ENCODE data around the gene SMG7.

The SMG7 gene

GRCh38 chr1:183551924-183552323 is 79.6 kb downstream of the SMG7 start:
- H3K4me3 Mint-ChIP-seq, result no peak overlapping the region
- no peak overlapping the region for H3K27ac Mint-ChIP-seq
- H3K27me3 Mint-ChIP-seq (ENCODE audit: low read depth), result no peaks in the 10 kb centered on the region
- H3K36me3 Mint-ChIP-seq (ENCODE audit: low read depth), result peaks cover 49% of the 10 kb centered on the region
- no peaks in the 10 kb centered on the region for H3K9me3 Mint-ChIP-seq
- H3K4me1 Mint-ChIP-seq (ENCODE audit: low read depth), result peaks cover 7% of the 10 kb centered on the region

DNA sequence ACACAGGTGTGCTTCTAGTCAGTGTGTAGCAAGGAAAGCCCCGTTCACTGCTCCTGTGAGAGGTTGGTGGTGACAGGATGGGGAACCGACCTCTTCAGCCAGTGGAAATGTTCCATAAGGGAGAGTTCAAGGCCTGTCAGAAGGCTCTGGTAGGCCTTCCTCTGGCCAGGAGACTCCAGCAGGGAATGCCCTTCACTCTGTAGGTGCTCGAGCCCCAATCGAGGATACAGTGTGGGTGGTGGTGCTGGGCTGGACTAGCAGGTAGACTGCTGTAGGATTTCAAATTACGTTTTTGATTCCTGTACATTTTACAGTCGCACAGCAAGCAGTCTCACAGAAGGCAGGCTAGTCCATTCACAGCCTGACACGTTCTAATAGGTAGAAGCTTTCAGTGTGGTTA is 80.1 kb downstream of the SMG7 start:
- H3K4me3 Mint-ChIP-seq, result no peak overlapping the region
- H3K27me3 Mint-ChIP-seq (ENCODE audit: low read depth), result no peaks in the 10 kb centered on the region
- no peaks in the 10 kb centered on the region for H3K9me3 Mint-ChIP-seq
- H3K36me3 Mint-ChIP-seq (ENCODE audit: low read depth), result peaks cover 44% of the 10 kb centered on the region
- peaks cover 5% of the 10 kb centered on the region for H3K4me1 Mint-ChIP-seq (ENCODE audit: low read depth)
- H3K27ac Mint-ChIP-seq, result no peak overlapping the region

GRCh38 chr1:183552891-183553290 is 80.6 kb downstream of the SMG7 start:
- H3K4me1 Mint-ChIP-seq (ENCODE audit: low read depth), result peaks cover 7% of the 10 kb centered on the region
- no peaks in the 10 kb centered on the region for H3K27me3 Mint-ChIP-seq (ENCODE audit: low read depth)
- H3K4me3 Mint-ChIP-seq, result no peak overlapping the region
- no peaks in the 10 kb centered on the region for H3K9me3 Mint-ChIP-seq
- no peak overlapping the region for H3K27ac Mint-ChIP-seq
- peaks cover 41% of the 10 kb centered on the region for H3K36me3 Mint-ChIP-seq (ENCODE audit: low read depth)

GRCh38 chr1:183553331-183553730 is 81.0 kb downstream of the SMG7 start:
- Mint-ChIP-seq H3K9me3 (no peaks in the 10 kb centered on the region), H3K27me3 (ENCODE audit: low read depth) (no peaks in the 10 kb centered on the region), H3K4me1 (ENCODE audit: low read depth) (peaks cover 7% of the 10 kb centered on the region), H3K27ac (no peak overlapping the region), H3K36me3 (ENCODE audit: low read depth) (peaks cover 41% of the 10 kb centered on the region), H3K4me3 (no peak overlapping the region)

GRCh38 chr1:183553764-183554163 is 81.5 kb downstream of the SMG7 start:
- peaks cover 44% of the 10 kb centered on the region for H3K36me3 Mint-ChIP-seq (ENCODE audit: low read depth)
- H3K4me1 Mint-ChIP-seq (ENCODE audit: low read depth), result peaks cover 7% of the 10 kb centered on the region
- no peaks in the 10 kb centered on the region for H3K27me3 Mint-ChIP-seq (ENCODE audit: low read depth)
- H3K27ac Mint-ChIP-seq, result no peak overlapping the region
- H3K4me3 Mint-ChIP-seq, result no peak overlapping the region
- no peaks in the 10 kb centered on the region for H3K9me3 Mint-ChIP-seq

DNA sequence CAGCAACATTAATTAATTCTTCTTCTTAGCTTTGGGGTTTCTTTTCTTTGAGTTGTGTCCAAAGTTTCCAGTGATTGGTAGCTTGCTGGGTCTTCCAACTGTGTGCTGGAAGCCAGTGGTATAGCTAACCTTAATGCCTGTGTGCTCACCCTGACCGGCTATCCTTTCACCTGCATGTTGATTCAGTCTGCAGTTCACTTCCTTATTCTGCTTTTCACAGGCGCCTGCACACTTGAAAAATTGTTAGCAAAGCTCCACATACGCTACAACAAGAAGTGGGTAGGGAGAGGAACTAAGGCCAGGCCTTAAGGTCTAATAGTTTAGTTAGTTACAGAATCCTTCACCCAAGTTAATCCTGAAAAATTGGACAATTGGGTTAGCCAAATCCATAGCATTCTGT is 82.3 kb downstream of the SMG7 start:
- Mint-ChIP-seq H3K9me3 (no peaks in the 10 kb centered on the region), H3K27me3 (ENCODE audit: low read depth) (no peaks in the 10 kb centered on the region), H3K4me3 (no peak overlapping the region), H3K4me1 (ENCODE audit: low read depth) (peaks cover 7% of the 10 kb centered on the region), H3K27ac (no peak overlapping the region), H3K36me3 (ENCODE audit: low read depth) (peaks cover 48% of the 10 kb centered on the region)

GRCh38 chr1:183559061-183559460 is 86.8 kb downstream of the SMG7 start:
- H3K4me3 Mint-ChIP-seq, result no peak overlapping the region
- no peak overlapping the region for H3K27ac Mint-ChIP-seq
- peaks cover 5% of the 10 kb centered on the region for H3K4me1 Mint-ChIP-seq (ENCODE audit: low read depth)
- H3K36me3 Mint-ChIP-seq (ENCODE audit: low read depth), result peaks cover 27% of the 10 kb centered on the region
- H3K27me3 Mint-ChIP-seq (ENCODE audit: low read depth), result no peaks in the 10 kb centered on the region
- no peaks in the 10 kb centered on the region for H3K9me3 Mint-ChIP-seq

- peaks cover 9% of the 10 kb centered on the region for H3K4me1 Mint-ChIP-seq (ENCODE audit: low read depth)
- H3K36me3 Mint-ChIP-seq (ENCODE audit: low read depth), result peaks cover 33% of the 10 kb centered on the region
- H3K27ac Mint-ChIP-seq, result no peak overlapping the region
- H3K9me3 Mint-ChIP-seq, result no peaks in the 10 kb centered on the region
- H3K4me3 Mint-ChIP-seq, result no peak overlapping the region
- no peaks in the 10 kb centered on the region for H3K27me3 Mint-ChIP-seq (ENCODE audit: low read depth)
Observed at GRCh38 chr1:183562701-183563100, 90.4 kb downstream of the SMG7 start.

DNA sequence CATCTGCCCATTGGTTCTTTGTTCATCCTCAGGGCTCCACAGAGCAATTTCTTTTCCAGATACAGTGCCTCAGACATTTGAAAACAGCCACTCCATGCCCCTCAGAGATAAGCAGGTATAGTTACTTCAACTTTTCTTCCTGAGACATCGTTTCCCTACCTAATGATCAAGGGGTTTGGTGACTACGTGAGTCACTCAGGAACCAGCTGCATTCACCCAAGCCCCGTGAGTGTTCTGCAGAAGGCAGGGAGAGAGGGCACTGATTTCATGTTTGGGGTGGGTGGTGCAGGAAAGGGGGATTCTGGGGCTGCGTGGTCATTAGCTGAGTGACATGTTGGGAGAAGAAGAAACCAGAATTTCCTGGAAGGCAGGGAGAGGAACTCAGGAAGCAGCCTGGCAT is 93.0 kb downstream of the SMG7 start:
- Mint-ChIP-seq H3K4me3 (no peak overlapping the region), H3K36me3 (ENCODE audit: low read depth) (peaks cover 34% of the 10 kb centered on the region), H3K9me3 (no peaks in the 10 kb centered on the region), H3K4me1 (ENCODE audit: low read depth) (peaks cover 14% of the 10 kb centered on the region), H3K27ac (peak overlapping the region; percentile 11), H3K27me3 (ENCODE audit: low read depth) (no peaks in the 10 kb centered on the region)

DNA sequence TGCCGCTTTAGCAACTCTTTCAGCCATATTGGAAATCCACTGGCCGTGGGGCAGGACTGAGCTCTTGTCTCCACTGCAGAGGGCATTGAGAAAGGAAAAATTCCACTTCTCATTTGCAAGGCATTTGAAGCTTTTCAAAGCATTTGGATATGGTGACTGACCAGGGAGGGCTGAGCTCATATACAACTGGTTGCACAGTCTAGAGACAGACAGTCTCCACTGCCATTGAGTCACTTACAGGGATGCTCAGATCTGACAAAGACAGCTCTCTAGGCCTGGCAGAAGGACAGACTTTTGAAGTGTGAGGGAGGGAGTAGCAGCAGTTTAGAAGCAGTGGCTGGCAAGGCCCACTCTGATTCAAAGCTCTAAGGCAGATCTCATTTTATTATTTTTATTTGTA is 93.7 kb downstream of the SMG7 start:
- Mint-ChIP-seq H3K9me3 (no peaks in the 10 kb centered on the region), H3K36me3 (ENCODE audit: low read depth) (peaks cover 32% of the 10 kb centered on the region), H3K27me3 (ENCODE audit: low read depth) (no peaks in the 10 kb centered on the region), H3K4me3 (no peak overlapping the region), H3K4me1 (ENCODE audit: low read depth) (peaks cover 14% of the 10 kb centered on the region), H3K27ac (no peak overlapping the region)

DNA sequence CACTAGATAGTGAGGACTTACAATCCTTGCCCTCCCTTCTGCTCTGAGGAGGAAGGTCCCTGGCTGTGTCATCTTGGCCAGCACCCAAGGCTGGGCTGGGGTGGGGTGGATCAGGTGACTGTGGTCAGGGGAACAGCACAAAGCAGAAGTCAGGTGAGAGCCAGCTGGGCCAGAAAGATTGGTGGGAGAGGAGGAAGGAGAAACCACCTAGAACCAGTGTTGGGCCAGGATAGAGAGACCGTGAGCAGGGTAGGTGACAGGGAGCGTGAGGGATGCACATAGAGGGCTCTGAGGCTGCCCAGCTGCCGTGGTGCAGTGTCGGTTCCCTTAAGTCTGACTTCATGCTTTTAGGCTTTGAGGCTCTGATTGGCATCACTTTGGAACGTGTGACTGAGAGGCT is 95.3 kb downstream of the SMG7 start:
- H3K4me3 Mint-ChIP-seq, result no peak overlapping the region
- no peak overlapping the region for H3K27ac Mint-ChIP-seq
- H3K27me3 Mint-ChIP-seq (ENCODE audit: low read depth), result no peaks in the 10 kb centered on the region
- H3K9me3 Mint-ChIP-seq, result no peaks in the 10 kb centered on the region
- peaks cover 14% of the 10 kb centered on the region for H3K4me1 Mint-ChIP-seq (ENCODE audit: low read depth)
- H3K36me3 Mint-ChIP-seq (ENCODE audit: low read depth), result peaks cover 35% of the 10 kb centered on the region

DNA sequence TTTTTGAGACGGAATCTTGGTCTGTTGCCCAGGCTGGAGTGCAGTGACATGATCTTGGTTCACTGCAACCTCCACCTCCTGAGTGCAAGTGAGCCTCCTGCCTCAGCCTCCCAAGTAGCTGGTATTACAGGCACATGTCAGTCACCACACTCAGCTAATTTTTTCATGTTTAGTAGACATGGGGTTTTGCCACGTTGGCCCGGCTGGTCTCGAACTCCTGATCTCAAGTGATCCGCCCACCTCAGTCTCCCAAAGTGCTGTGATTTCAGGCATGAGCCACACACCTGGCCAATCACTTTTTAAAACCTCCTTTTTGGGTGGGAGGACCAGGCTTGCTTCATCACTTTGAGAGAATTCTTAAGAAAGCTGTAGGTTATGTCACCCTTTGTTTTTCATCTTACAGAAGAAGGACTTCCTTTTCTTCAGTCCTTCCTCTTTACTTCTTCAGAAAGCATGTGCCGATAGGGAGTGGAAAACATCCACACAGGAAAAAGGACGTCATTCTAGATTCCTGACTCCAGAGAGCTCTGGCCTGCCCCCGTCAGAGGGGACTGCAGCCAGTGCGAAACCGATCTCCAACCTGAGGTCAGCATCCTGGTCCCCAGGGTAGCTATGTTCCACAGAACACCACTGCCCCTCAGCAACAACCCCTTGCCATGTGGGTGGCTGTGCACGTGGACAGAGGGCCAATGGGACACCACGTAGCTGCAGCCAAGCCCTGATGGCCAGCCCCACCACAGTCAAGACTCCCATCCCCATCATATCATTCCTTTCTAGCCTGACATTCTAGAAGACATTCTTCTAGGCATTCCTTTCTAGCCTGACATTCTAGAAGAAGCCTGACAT is 96.1 kb downstream of the SMG7 start:
- H3K4me1 Mint-ChIP-seq (ENCODE audit: low read depth), result peaks cover 14% of the 10 kb centered on the region
- H3K4me3 Mint-ChIP-seq, result no peak overlapping the region

GRCh38 chr1:183569141-183569540 is 96.8 kb downstream of the SMG7 start:
- Mint-ChIP-seq H3K27me3 (ENCODE audit: low read depth) (no peaks in the 10 kb centered on the region), H3K27ac (peak overlapping the region; percentile 26), H3K36me3 (ENCODE audit: low read depth) (peaks cover 38% of the 10 kb centered on the region), H3K9me3 (no peaks in the 10 kb centered on the region), H3K4me3 (no peak overlapping the region), H3K4me1 (ENCODE audit: low read depth) (peaks cover 14% of the 10 kb centered on the region)

More for the DNA sequence above, 96.1 kb downstream of the SMG7 start:
- peak overlapping the region; percentile 36 for H3K27ac Mint-ChIP-seq
- H3K9me3 Mint-ChIP-seq, result no peaks in the 10 kb centered on the region
- peaks cover 37% of the 10 kb centered on the region for H3K36me3 Mint-ChIP-seq (ENCODE audit: low read depth)
- H3K27me3 Mint-ChIP-seq (ENCODE audit: low read depth), result no peaks in the 10 kb centered on the region

GRCh38 chr1:183569801-183570200 is 97.5 kb downstream of the SMG7 start:
- Mint-ChIP-seq H3K27ac (no peak overlapping the region), H3K4me1 (ENCODE audit: low read depth) (peaks cover 14% of the 10 kb centered on the region), H3K4me3 (no peak overlapping the region), H3K36me3 (ENCODE audit: low read depth) (peaks cover 40% of the 10 kb centered on the region), H3K27me3 (ENCODE audit: low read depth) (no peaks in the 10 kb centered on the region), H3K9me3 (no peaks in the 10 kb centered on the region)

- Mint-ChIP-seq H3K4me1 (ENCODE audit: low read depth) (peaks cover 14% of the 10 kb centered on the region), H3K36me3 (ENCODE audit: low read depth) (peaks cover 34% of the 10 kb centered on the region), H3K27ac (no peak overlapping the region), H3K27me3 (ENCODE audit: low read depth) (no peaks in the 10 kb centered on the region), H3K9me3 (no peaks in the 10 kb centered on the region), H3K4me3 (no peak overlapping the region)
Observed at GRCh38 chr1:183570451-183570850, 98.2 kb downstream of the SMG7 start.
